ENCODE results near the gene MFAP5. TPM values are rescaled to one million over a fixed set of nuclear protein-coding genes. Genes with fewer than 3 reads are reported as not detected.

Gene MFAP5
- total RNA-seq, 1 experiment from 2014 or later = not detected

DNA sequence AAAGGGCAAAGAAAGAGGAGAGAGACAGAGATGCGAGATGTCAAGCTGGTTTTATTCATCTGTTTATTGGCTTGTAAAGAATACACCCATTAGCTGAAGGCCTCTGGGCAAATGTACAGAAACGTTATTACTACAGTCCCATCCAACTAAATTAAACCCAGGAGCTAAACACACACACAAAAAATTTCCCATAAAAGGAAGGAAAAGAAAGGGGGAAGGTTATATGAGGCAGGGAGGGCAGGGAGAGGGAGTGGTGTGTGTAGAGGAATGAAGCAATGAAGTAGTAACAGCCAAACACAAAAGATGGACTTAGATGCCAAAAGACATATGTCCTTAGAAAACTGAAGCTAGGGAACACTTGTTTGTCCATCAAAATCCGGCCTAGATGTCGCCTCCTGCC is 3.1 kb upstream of the MFAP5 start:
- H3K9ac ChIP-seq (ENCODE audit: low read length) = no peak overlapping the region
- H3K4me1 ChIP-seq (ENCODE audit: control insufficient read depth in 1 of 2, insufficient read depth in 2 of 2, low read length in 2 of 2) = no peaks in the 10 kb centered on the region
- no peak for ATAC-seq
- no peak for DNase-seq (ENCODE audit: low read depth, low spot score)
- H3K4me2 ChIP-seq (ENCODE audit: low read length) = no peak overlapping the region
- TF ChIP-seq ZNF274 (IDR thresholded peaks at IDR 0.05; ENCODE audit: low read depth, low read length) = no peak
- TF ChIP-seq CEBPB (IDR thresholded peaks at IDR 0.05; ENCODE audit: low read depth) = no peak
- no peak for TF ChIP-seq RAD21 (IDR thresholded peaks at IDR 0.05; ENCODE audit: low read depth)
- TF ChIP-seq SP1 (IDR thresholded peaks at IDR 0.05; ENCODE audit: low read depth) = no peak
- no peaks in the 10 kb centered on the region for H3K9me2 ChIP-seq (ENCODE audit: insufficient read depth)
- H3K79me2 ChIP-seq (ENCODE audit: insufficient read depth, low read length) = no peaks in the 10 kb centered on the region
- ChIA-PET POLR2A (no interaction called here), RAD21 (ENCODE audit: low non-redundant PET in 1 of 2, low total read pairs in 2 of 2, uncharacterized antibody in 2 of 2, unreplicated experiment in 2 of 2) (no interaction called here), CTCF (interaction anchor here (1.2 kb wide), 1 partner anchor 9 kb away, joined by 4 read pairs; no protein-coding TSS in a partner anchor)
- no peak overlapping the region for H3K27ac ChIP-seq (ENCODE audit: low read depth, low read length)
- H4K20me1 ChIP-seq (ENCODE audit: insufficient read depth) = no peaks in the 10 kb centered on the region
- peaks cover 16% of the 10 kb centered on the region for H3K27me3 ChIP-seq (ENCODE audit: insufficient read depth, low read length)
- no peak overlapping the region for H2AFZ ChIP-seq (ENCODE audit: low read depth, low read length, poor library complexity, severe bottlenecking)
- no peaks in the 10 kb centered on the region for H3K36me3 ChIP-seq (ENCODE audit: control insufficient read depth in 1 of 2, insufficient read depth in 2 of 2, low read length in 2 of 2)
- intact Hi-C loops (cut with micrococcal nuclease) = no loop called here
- no peak overlapping the region for H3K4me3 ChIP-seq (replicated peaks in 1 of 2; ENCODE audit: low read depth in 1 of 2, low read length in 2 of 2)
- BruUV-seq (replicated peaks) = no TSS peak
- no peaks in the 10 kb centered on the region for H3K9me3 ChIP-seq (ENCODE audit: control insufficient read depth in 1 of 2, insufficient read depth in 1 of 2, low read depth in 1 of 2, low read length in 2 of 2)

DNA sequence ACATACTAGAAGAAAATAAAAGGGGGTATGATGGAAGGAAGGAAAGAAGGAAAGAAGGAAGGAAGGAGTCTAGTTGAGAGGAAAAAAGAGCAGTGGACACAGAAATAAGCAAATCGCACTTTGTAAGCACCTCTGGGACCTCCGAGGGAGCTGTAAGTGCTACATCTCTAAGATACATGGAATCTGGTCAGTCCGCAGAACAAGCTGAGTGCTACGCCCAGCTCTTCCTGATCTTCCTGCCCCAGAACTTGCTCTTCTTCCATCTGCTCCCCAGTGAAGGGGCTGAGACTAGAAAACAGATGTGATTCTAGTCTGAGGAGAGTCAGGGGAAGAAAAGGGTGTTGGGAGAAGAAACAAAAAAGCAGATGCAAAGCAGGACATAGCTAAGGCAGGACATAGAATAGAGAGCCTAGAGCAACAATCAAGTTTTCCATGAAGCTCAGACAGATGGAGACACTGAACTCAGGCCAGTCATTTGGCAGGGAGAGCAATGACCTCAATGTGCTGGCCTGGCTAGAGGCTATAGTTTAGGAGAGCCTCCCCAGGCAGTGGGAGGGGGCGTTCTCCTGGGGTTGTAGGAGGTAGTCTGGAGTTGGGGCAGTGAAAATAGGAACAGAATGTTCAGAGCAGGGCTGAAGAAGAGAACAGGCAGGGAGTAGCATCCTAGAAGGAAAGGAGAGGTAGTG is 1.7 kb upstream of the MFAP5 start:
- Histone ChIP-seq H3K79me2 (ENCODE audit: insufficient read depth, low read length) (no peaks in the 10 kb centered on the region), H3K27ac (ENCODE audit: low read depth, low read length) (no peak overlapping the region), H3K9me2 (ENCODE audit: insufficient read depth) (no peaks in the 10 kb centered on the region), H3K36me3 (ENCODE audit: control insufficient read depth in 1 of 2, insufficient read depth in 2 of 2, low read length in 2 of 2) (no peaks in the 10 kb centered on the region), H3K4me1 (ENCODE audit: control insufficient read depth in 1 of 2, insufficient read depth in 2 of 2, low read length in 2 of 2) (no peaks in the 10 kb centered on the region), H3K9ac (ENCODE audit: low read length) (no peak overlapping the region), H3K27me3 (ENCODE audit: insufficient read depth, low read length) (peaks cover 16% of the 10 kb centered on the region), H4K20me1 (ENCODE audit: insufficient read depth) (no peaks in the 10 kb centered on the region), H3K9me3 (ENCODE audit: control insufficient read depth in 1 of 2, insufficient read depth in 1 of 2, low read depth in 1 of 2, low read length in 2 of 2) (no peaks in the 10 kb centered on the region), H3K4me3 (replicated peaks in 1 of 2; ENCODE audit: low read depth in 1 of 2, low read length in 2 of 2) (no peak overlapping the region), H3K4me2 (ENCODE audit: low read length) (no peak overlapping the region), H2AFZ (ENCODE audit: low read depth, low read length, poor library complexity, severe bottlenecking) (no peak overlapping the region)
- POLR2A ChIA-PET = no interaction called here
- no TSS peak for BruUV-seq (replicated peaks)
- RAD21 ChIA-PET (ENCODE audit: low non-redundant PET in 1 of 2, low total read pairs in 2 of 2, uncharacterized antibody in 2 of 2, unreplicated experiment in 2 of 2) = no interaction called here
- CTCF ChIA-PET = no interaction called here
- no peak for DNase-seq (ENCODE audit: low read depth, low spot score)
- intact Hi-C loops (cut with micrococcal nuclease) = no loop called here
- TF ChIP-seq TCF7L2 (IDR thresholded peaks at IDR 0.05; ENCODE audit: borderline replicate concordance, extremely low read depth, insufficient read depth, insufficient read length) = no peak
- no peak for TF ChIP-seq ATF3 (IDR thresholded peaks at IDR 0.05)
- no peak for TF ChIP-seq RAD21 (IDR thresholded peaks at IDR 0.05; ENCODE audit: low read depth)
- TF ChIP-seq ZNF274 (IDR thresholded peaks at IDR 0.05; ENCODE audit: low read depth, low read length) = no peak
- TF ChIP-seq, protein P1, sequence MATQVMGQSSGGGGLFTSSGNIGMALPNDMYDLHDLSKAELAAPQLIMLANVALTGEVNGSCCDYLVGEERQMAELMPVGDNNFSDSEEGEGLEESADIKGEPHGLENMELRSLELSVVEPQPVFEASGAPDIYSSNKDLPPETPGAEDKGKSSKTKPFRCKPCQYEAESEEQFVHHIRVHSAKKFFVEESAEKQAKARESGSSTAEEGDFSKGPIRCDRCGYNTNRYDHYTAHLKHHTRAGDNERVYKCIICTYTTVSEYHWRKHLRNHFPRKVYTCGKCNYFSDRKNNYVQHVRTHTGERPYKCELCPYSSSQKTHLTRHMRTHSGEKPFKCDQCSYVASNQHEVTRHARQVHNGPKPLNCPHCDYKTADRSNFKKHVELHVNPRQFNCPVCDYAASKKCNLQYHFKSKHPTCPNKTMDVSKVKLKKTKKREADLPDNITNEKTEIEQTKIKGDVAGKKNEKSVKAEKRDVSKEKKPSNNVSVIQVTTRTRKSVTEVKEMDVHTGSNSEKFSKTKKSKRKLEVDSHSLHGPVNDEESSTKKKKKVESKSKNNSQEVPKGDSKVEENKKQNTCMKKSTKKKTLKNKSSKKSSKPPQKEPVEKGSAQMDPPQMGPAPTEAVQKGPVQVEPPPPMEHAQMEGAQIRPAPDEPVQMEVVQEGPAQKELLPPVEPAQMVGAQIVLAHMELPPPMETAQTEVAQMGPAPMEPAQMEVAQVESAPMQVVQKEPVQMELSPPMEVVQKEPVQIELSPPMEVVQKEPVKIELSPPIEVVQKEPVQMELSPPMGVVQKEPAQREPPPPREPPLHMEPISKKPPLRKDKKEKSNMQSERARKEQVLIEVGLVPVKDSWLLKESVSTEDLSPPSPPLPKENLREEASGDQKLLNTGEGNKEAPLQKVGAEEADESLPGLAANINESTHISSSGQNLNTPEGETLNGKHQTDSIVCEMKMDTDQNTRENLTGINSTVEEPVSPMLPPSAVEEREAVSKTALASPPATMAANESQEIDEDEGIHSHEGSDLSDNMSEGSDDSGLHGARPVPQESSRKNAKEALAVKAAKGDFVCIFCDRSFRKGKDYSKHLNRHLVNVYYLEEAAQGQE (IDR thresholded peaks at IDR 0.05; ENCODE audit: low read depth) = no peak
- no peak for TF ChIP-seq SP1 (IDR thresholded peaks at IDR 0.05; ENCODE audit: low read depth)
- no peak for TF ChIP-seq FOSL1 (IDR thresholded peaks at IDR 0.05; ENCODE audit: low read depth)
- ATAC-seq = no peak
